ENCODE measurements around the gene ITPRIP. TPM values are rescaled to one million over a fixed set of nuclear protein-coding genes. Genes with fewer than 3 reads are reported as not detected.
A peak's percentile ranks its signal among the peaks of the same experiment; 100 is the strongest.

The ITPRIP gene
- total RNA-seq, 2 donors from 2014 or later, result 42.1 to 63.0 TPM

DNA sequence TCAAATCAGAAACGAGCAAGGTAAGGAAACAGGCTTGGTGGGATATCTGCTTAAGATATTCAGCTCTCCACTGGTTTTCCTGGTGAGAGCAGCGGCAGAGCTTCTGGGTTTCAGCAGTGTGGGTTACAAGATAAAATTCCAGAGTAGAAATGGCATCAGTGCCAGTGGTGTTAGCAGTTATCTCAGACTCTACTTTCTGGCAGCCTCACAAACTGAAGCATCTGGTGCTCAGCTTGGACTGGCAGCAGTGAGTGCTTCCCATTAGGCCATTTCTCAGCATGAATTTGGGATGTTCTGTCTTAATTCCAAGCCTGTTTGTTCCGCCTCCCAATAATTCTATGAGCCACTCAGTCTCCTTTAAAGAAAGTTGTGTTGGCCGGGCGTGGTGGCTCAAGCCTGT lies 76.2 kb downstream of the ITPRIP start:
- H3K9me3 Mint-ChIP-seq, result no peaks in the 10 kb centered on the region
- ATAC-seq (no peak), DNase-seq (ENCODE audit: low spot score) (no peak)
- H3K36me3 Mint-ChIP-seq, result peaks cover 56% of the 10 kb centered on the region
- no peak overlapping the region for H3K4me3 Mint-ChIP-seq
- H3K27me3 Mint-ChIP-seq, result no peaks in the 10 kb centered on the region
- H3K27ac Mint-ChIP-seq, result peak overlapping the region in 1 of 2 donors; percentile 89
- H3K4me1 Mint-ChIP-seq (ENCODE audit: low read depth in 2 of 2), result peaks cover 51 to 64% of the 10 kb centered on the region in 2 donors

DNA sequence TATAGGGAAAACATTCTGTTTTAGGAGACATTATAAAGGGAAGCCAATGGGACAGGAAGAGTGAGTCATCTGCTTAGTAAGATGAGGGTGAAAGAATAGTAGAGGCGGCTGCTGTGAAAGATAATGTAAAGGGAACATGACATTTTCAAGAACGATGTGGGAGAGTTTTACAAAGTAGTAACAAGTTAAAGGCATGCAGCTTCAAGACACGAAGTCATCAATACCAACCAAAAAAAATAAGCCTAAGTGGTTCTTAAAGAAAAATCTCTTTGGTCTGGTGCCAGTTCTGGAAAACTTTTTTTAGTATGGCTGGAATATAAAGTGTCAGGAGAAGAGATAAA lies 77.5 kb downstream of the ITPRIP start:
- Mint-ChIP-seq H3K9me3 (no peaks in the 10 kb centered on the region), H3K36me3 (peaks cover 51% of the 10 kb centered on the region), H3K27ac (peak overlapping the region; percentile 83 to 89), H3K27me3 (no peaks in the 10 kb centered on the region), H3K4me3 (peak overlapping the region; percentile 77), H3K4me1 (ENCODE audit: low read depth in 2 of 2) (peaks cover 56 to 72% of the 10 kb centered on the region in 2 donors)
- DNase-seq (ENCODE audit: low spot score) (no peak), ATAC-seq (peak; percentile 69 to 77)

DNA sequence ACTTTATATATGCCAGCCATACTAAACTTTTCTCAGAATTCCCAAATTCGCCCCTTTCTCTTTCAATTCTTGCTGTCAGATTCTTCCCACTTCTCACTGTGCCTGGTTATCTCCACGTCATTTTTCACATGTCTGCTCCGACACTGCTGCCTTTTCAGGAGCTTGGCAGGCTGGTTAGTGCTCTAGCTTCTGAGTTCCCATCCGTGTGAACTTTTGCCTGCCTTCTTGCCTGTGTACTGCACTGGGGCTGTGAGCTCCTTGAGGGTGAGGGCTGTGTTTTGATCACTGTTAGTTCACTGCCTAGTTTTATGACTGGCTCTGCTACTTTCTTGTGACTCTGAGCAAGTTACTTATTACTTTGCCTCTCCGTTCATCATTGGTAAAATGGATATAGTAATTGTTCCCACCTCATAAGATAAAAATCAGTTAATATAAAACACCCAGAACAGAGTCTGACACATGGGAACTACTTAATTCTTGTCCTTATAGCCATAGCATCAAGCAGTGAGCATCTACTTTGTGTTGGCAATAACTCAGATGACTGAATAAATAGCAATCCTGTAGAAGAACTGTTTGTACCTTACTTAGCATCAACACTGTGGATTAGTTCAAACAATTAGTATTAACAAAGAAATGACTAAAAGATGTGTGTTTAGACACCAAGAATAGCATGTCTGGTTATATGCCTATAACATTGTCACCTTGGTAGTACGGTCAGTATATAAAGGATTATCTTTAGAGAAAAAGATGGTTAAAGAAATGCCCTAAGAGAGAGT lies 78.1 kb downstream of the ITPRIP start:
- no peak for DNase-seq (ENCODE audit: low spot score)
- H3K36me3 Mint-ChIP-seq, result peaks cover 50% of the 10 kb centered on the region
- H3K27ac Mint-ChIP-seq, result peak overlapping the region; percentile 83 to 89
- peak overlapping the region; percentile 77 for H3K4me3 Mint-ChIP-seq
- H3K4me1 Mint-ChIP-seq (ENCODE audit: low read depth in 2 of 2), result peaks cover 58 to 71% of the 10 kb centered on the region in 2 donors
- no peak for ATAC-seq
- no peaks in the 10 kb centered on the region for H3K9me3 Mint-ChIP-seq
- H3K27me3 Mint-ChIP-seq, result no peaks in the 10 kb centered on the region

Other genes with a start within 250 kb of the ITPRIP start
- 10 to 100 TPM; 12.1 to 12.5 TPM for gene SFR1, start 216.3 kb downstream of the ITPRIP start, total RNA-seq
- gene CFAP43, start 106.1 kb downstream of the ITPRIP start, total RNA-seq, result not detected
- gene GSTO1, start 83.6 kb downstream of the ITPRIP start, total RNA-seq, result 100 to 1,000 TPM; 101 to 111 TPM
- gene GSTO2, start 69.3 kb downstream of the ITPRIP start, total RNA-seq, result under 1 TPM; 0.53 to 0.93 TPM
- gene CFAP58, start 15.4 kb upstream of the ITPRIP start, total RNA-seq, result under 1 TPM; 0.38 to 0.67 TPM

Data from natural killer cell treated with Interleukin-12 subunit alpha and Interleukin-12 subunit beta and Interleukin-15 and Interleukin-18, amount 100 ng/mL, for 72 hours (primary cell).